ENCODE results near the gene EMP1. TPM values are rescaled to one million over a fixed set of nuclear protein-coding genes. Genes with fewer than 3 reads are reported as not detected.

Gene EMP1
- total and polyA plus RNA-seq, 2 experiments from 2014 or later = 0.07 to 0.39 TPM

GRCh38 chr12:13242936-13243335, 46.4 kb downstream of the EMP1 start:
- no peaks in the 10 kb centered on the region for H4K20me1 ChIP-seq (replicated peaks; ENCODE audit: insufficient read depth)
- H3K27ac ChIP-seq (ENCODE audit: low read depth) = no peak overlapping the region
- no peaks in the 10 kb centered on the region for H3K79me2 ChIP-seq (replicated peaks; ENCODE audit: insufficient read depth)
- Mint-ChIP-seq H3K27me3 (ENCODE audit: insufficient read depth, low read depth, poor library complexity) (no peaks in the 10 kb centered on the region), H3K9me3 (no peaks in the 10 kb centered on the region), H3K36me3 (ENCODE audit: low read depth) (no peaks in the 10 kb centered on the region), H3K4me3 (no peak overlapping the region), H3K27ac (no peak overlapping the region), H3K4me1 (no peaks in the 10 kb centered on the region)
- peaks cover 4% of the 10 kb centered on the region for H3K9me2 ChIP-seq (ENCODE audit: insufficient read depth)
- ATAC-seq = no peak
- H3K27me3 ChIP-seq (ENCODE audit: insufficient read depth) = no peaks in the 10 kb centered on the region
- H3K4me1 ChIP-seq (ENCODE audit: insufficient read depth) = no peaks in the 10 kb centered on the region
- H3K4me2 ChIP-seq = no peak overlapping the region
- DNase-seq (ENCODE audit: low spot score) = no peak
- H3F3A ChIP-seq (replicated peaks; ENCODE audit: low read depth) = no peaks in the 10 kb centered on the region
- H3K36me3 ChIP-seq (ENCODE audit: insufficient read depth) = no peaks in the 10 kb centered on the region
- H3K4me3 ChIP-seq = no peak overlapping the region
- H2AFZ ChIP-seq = peak overlapping the region; percentile 45; the same call in 1 of the 2 replicates
- TF ChIP-seq ZNF114 (CRISPR knock-in tag; IDR thresholded peaks at IDR 0.05) (no peak), NANOG (IDR thresholded peaks at IDR 0.05; ENCODE audit: borderline replicate concordance) (no peak), JUNB (IDR thresholded peaks at IDR 0.05; ENCODE audit: unreplicated experiment) (no peak), ZNF462 (CRISPR knock-in tag; IDR thresholded peaks at IDR 0.05) (no peak), CTCF (conservative IDR thresholded peaks at IDR 0.05; ENCODE audit: low read depth in 2 of 2) (no peak), ZNF331 (CRISPR knock-in tag; IDR thresholded peaks at IDR 0.05; ENCODE audit: low read depth) (no peak), STAT1 (IDR thresholded peaks at IDR 0.05; ENCODE audit: unreplicated experiment) (no peak), POLR2AphosphoS5 (IDR thresholded peaks at IDR 0.05; ENCODE audit: low read depth) (no peak), CREB1 (CRISPR knock-in tag; IDR thresholded peaks at IDR 0.05; ENCODE audit: low read depth) (no peak)

Data from GM23338 (cell line).